Activated CD8-positive, alpha-beta memory T cell treated with anti-CD3 and anti-CD28 coated beads, Interleukin-2, amount 10 ng/mL, durations not matched to agents 7 days and 5 days (primary cell): Measurements from ENCODE around the gene NPAS3. TPM values are rescaled to one million over a fixed set of nuclear protein-coding genes. Genes with fewer than 3 reads are reported as not detected.

Source experiments
- ATAC-seq: fragments of 150-1000 bp; cut with Tn5 transposase; one replicate; pipeline ENCODE4 v1.10.0; 2021; ENCODE audit warnings: moderate library complexity
- CTCF ChIA-PET: fragments of 350-600 bp; sonication (Branson Sonifier 250); formaldehyde crosslinking; loops from one replicate; lab custom pipeline; 2021; ENCODE audit warnings: antibody characterized with exemption; lab: Charles Lee
- DNase-seq: peaks from one replicate; pipeline ENCODE4 v3.0.0-alpha.2; 2020
- H3K27ac Mint-ChIP-seq: one replicate; pipeline ENCODE4 v1.8.0; 2021; ENCODE audit warnings: mild to moderate bottlenecking, mixed read lengths
- H3K27me3 Mint-ChIP-seq: one replicate; pipeline ENCODE4 v1.8.0; 2021; ENCODE audit warnings: mixed read lengths
- H3K36me3 Mint-ChIP-seq: one replicate; pipeline ENCODE4 v1.8.0; 2021; ENCODE audit warnings: mild to moderate bottlenecking, mixed read lengths
- H3K4me1 Mint-ChIP-seq: one replicate; pipeline ENCODE4 v1.8.0; 2021; ENCODE audit warnings: mixed read lengths
- H3K4me3 Mint-ChIP-seq: one replicate; pipeline ENCODE4 v1.8.0; 2021; ENCODE audit warnings: mild to moderate bottlenecking, moderate library complexity, mixed read lengths
- H3K9me3 Mint-ChIP-seq: one replicate; pipeline ENCODE4 v1.8.0; 2022; ENCODE audit warnings: low read depth, mixed read lengths
- total RNA-seq, 2 experiments: library from RNA; stranded (reverse); gene quantifications; one replicate each; pipeline ENCODE4 v1.2.3, GENCODE V29; 2021

The NPAS3 gene
- total RNA-seq, 2 experiments from 2014 or later: not detected

- Mint-ChIP-seq H3K9me3 (peaks cover 4% of the 10 kb centered on the region), H3K4me3 (no peak overlapping the region), H3K27ac (no peak overlapping the region), H3K36me3 (no peaks in the 10 kb centered on the region), H3K4me1 (no peaks in the 10 kb centered on the region), H3K27me3 (no peaks in the 10 kb centered on the region)
- DNase-seq (no peak), ATAC-seq (no peak)
- CTCF ChIA-PET: no interaction called here
Measured at GRCh38 chr14:33257796-33258195, 319.1 kb downstream of the NPAS3 start.

GRCh38 chr14:33259764-33260163 lies 321.1 kb downstream of the NPAS3 start:
- DNase-seq (no peak), ATAC-seq (no peak)
- CTCF ChIA-PET: no interaction called here
- Mint-ChIP-seq H3K36me3 (no peaks in the 10 kb centered on the region), H3K27ac (no peak overlapping the region), H3K4me3 (no peak overlapping the region), H3K4me1 (no peaks in the 10 kb centered on the region), H3K27me3 (no peaks in the 10 kb centered on the region), H3K9me3 (peaks cover 4% of the 10 kb centered on the region)

- ATAC-seq (no peak), DNase-seq (no peak)
- Mint-ChIP-seq H3K27me3 (no peaks in the 10 kb centered on the region), H3K4me3 (no peak overlapping the region), H3K27ac (no peak overlapping the region), H3K9me3 (peaks cover 4% of the 10 kb centered on the region), H3K36me3 (no peaks in the 10 kb centered on the region), H3K4me1 (no peaks in the 10 kb centered on the region)
- CTCF ChIA-PET: no interaction called here
Measured at GRCh38 chr14:33271216-33271615, 332.5 kb downstream of the NPAS3 start.

GRCh38 chr14:33271891-33272290 lies 333.2 kb downstream of the NPAS3 start:
- CTCF ChIA-PET: no interaction called here
- Mint-ChIP-seq H3K9me3 (peaks cover 4% of the 10 kb centered on the region), H3K4me3 (no peak overlapping the region), H3K27ac (no peak overlapping the region), H3K27me3 (no peaks in the 10 kb centered on the region), H3K36me3 (no peaks in the 10 kb centered on the region), H3K4me1 (no peaks in the 10 kb centered on the region)
- DNase-seq (no peak), ATAC-seq (no peak)

GRCh38 chr14:33273978-33274377 lies 335.3 kb downstream of the NPAS3 start:
- Mint-ChIP-seq H3K27ac (no peak overlapping the region), H3K4me1 (no peaks in the 10 kb centered on the region), H3K4me3 (no peak overlapping the region), H3K27me3 (no peaks in the 10 kb centered on the region), H3K36me3 (no peaks in the 10 kb centered on the region), H3K9me3 (peaks cover 4% of the 10 kb centered on the region)
- CTCF ChIA-PET: no interaction called here
- DNase-seq (no peak), ATAC-seq (no peak)

- Mint-ChIP-seq H3K36me3 (no peaks in the 10 kb centered on the region), H3K9me3 (no peaks in the 10 kb centered on the region), H3K4me3 (no peak overlapping the region), H3K4me1 (no peaks in the 10 kb centered on the region), H3K27ac (no peak overlapping the region), H3K27me3 (no peaks in the 10 kb centered on the region)
- CTCF ChIA-PET: no interaction called here
- ATAC-seq (no peak), DNase-seq (no peak)
Measured at GRCh38 chr14:33275879-33276278, 337.2 kb downstream of the NPAS3 start.

- Mint-ChIP-seq H3K36me3 (no peaks in the 10 kb centered on the region), H3K4me3 (no peak overlapping the region), H3K9me3 (no peaks in the 10 kb centered on the region), H3K27ac (no peak overlapping the region), H3K27me3 (no peaks in the 10 kb centered on the region), H3K4me1 (no peaks in the 10 kb centered on the region)
- DNase-seq (no peak), ATAC-seq (no peak)
- CTCF ChIA-PET: no interaction called here
Measured at GRCh38 chr14:33279865-33280264, 341.2 kb downstream of the NPAS3 start.

- H3K4me3 Mint-ChIP-seq: no peak overlapping the region
- H3K36me3 Mint-ChIP-seq: no peaks in the 10 kb centered on the region
- CTCF ChIA-PET: no interaction called here
- no peak for DNase-seq
- no peaks in the 10 kb centered on the region for H3K27me3 Mint-ChIP-seq
- H3K27ac Mint-ChIP-seq: no peak overlapping the region
- no peaks in the 10 kb centered on the region for H3K4me1 Mint-ChIP-seq
- ATAC-seq: no peak
- no peaks in the 10 kb centered on the region for H3K9me3 Mint-ChIP-seq
Measured at GRCh38 chr14:33280646-33281045, 342.0 kb downstream of the NPAS3 start.

GRCh38 chr14:33282331-33283230 lies 343.9 kb downstream of the NPAS3 start:
- CTCF ChIA-PET: no interaction called here
- Mint-ChIP-seq H3K9me3 (no peaks in the 10 kb centered on the region), H3K27ac (no peak overlapping the region), H3K27me3 (no peaks in the 10 kb centered on the region), H3K36me3 (no peaks in the 10 kb centered on the region), H3K4me3 (no peak overlapping the region), H3K4me1 (no peaks in the 10 kb centered on the region)
- no peak for DNase-seq
- ATAC-seq: no peak

- Mint-ChIP-seq H3K9me3 (peaks cover 3% of the 10 kb centered on the region), H3K27me3 (no peaks in the 10 kb centered on the region), H3K27ac (no peak overlapping the region), H3K4me3 (no peak overlapping the region), H3K36me3 (no peaks in the 10 kb centered on the region), H3K4me1 (no peaks in the 10 kb centered on the region)
- no peak for DNase-seq
- ATAC-seq: no peak
- CTCF ChIA-PET: no interaction called here
Measured at GRCh38 chr14:33285902-33286700, 347.4 kb downstream of the NPAS3 start.

GRCh38 chr14:33287189-33287588 lies 348.5 kb downstream of the NPAS3 start:
- ATAC-seq (no peak), DNase-seq (no peak)
- Mint-ChIP-seq H3K4me1 (no peaks in the 10 kb centered on the region), H3K27me3 (no peaks in the 10 kb centered on the region), H3K9me3 (peaks cover 3% of the 10 kb centered on the region), H3K36me3 (no peaks in the 10 kb centered on the region), H3K27ac (no peak overlapping the region), H3K4me3 (no peak overlapping the region)
- CTCF ChIA-PET: no interaction called here

GRCh38 chr14:33290641-33291040 lies 352.0 kb downstream of the NPAS3 start:
- Mint-ChIP-seq H3K4me1 (no peaks in the 10 kb centered on the region), H3K27ac (no peak overlapping the region), H3K27me3 (no peaks in the 10 kb centered on the region), H3K4me3 (no peak overlapping the region), H3K9me3 (peaks cover 6% of the 10 kb centered on the region), H3K36me3 (no peaks in the 10 kb centered on the region)
- DNase-seq: no peak
- no peak for ATAC-seq
- CTCF ChIA-PET: no interaction called here

- peaks cover 6% of the 10 kb centered on the region for H3K9me3 Mint-ChIP-seq
- no peaks in the 10 kb centered on the region for H3K27me3 Mint-ChIP-seq
- CTCF ChIA-PET: no interaction called here
- DNase-seq: no peak
- no peak overlapping the region for H3K27ac Mint-ChIP-seq
- no peak overlapping the region for H3K4me3 Mint-ChIP-seq
- no peaks in the 10 kb centered on the region for H3K4me1 Mint-ChIP-seq
- H3K36me3 Mint-ChIP-seq: no peaks in the 10 kb centered on the region
- no peak for ATAC-seq
Measured at GRCh38 chr14:33291529-33292104, 352.9 kb downstream of the NPAS3 start.
